Measurements from ENCODE around the gene LAX1. TPM values are rescaled to one million over a fixed set of nuclear protein-coding genes. Genes with fewer than 3 reads are reported as not detected.

Gene LAX1, protein sequence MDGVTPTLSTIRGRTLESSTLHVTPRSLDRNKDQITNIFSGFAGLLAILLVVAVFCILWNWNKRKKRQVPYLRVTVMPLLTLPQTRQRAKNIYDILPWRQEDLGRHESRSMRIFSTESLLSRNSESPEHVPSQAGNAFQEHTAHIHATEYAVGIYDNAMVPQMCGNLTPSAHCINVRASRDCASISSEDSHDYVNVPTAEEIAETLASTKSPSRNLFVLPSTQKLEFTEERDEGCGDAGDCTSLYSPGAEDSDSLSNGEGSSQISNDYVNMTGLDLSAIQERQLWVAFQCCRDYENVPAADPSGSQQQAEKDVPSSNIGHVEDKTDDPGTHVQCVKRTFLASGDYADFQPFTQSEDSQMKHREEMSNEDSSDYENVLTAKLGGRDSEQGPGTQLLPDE
- total RNA-seq: not detected in 2 replicates

DNA sequence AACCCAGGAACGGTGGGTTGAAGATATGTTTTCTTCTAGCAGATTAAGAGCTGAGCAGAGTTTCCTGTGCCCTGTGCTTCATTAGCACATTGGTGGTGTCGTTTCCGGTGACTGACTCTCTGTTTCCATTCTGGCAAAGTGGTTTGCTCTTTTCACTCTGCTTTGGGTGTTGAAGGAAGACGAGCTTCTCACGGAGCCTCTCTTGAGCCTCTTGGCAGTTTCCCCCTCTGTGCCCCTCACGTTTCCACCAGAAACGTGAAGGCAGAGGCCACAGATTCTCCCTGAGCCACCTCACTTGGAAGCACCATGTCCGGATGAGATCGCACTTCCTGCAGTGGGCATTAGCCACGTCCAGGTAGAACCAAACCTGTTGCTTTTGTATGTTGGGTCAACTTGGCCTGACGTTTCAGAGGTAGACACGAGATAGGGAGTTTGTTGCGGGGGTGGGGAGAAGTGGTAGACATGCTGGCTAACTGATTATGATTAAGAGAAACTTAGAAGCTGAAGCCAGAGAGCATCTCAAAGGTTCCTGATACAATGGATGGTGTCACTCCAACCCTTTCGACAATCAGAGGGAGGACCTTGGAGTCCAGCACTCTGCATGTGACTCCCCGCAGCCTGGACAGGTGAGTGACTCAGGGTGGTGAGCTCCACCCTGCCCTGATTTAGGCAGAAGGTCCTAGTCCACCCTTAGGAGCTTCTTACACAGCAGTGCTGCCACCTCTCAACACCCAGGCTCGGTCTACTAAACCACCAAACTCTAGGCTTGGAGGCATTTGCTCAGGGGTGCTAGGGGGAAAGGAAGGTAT lies at the start of gene LAX1:
Gene LAX1, plus strand, starts transcription at position 155 of the 809 bp plus-strand sequence. Its CDS starts 383 bp downstream, at position 538.

DNA sequence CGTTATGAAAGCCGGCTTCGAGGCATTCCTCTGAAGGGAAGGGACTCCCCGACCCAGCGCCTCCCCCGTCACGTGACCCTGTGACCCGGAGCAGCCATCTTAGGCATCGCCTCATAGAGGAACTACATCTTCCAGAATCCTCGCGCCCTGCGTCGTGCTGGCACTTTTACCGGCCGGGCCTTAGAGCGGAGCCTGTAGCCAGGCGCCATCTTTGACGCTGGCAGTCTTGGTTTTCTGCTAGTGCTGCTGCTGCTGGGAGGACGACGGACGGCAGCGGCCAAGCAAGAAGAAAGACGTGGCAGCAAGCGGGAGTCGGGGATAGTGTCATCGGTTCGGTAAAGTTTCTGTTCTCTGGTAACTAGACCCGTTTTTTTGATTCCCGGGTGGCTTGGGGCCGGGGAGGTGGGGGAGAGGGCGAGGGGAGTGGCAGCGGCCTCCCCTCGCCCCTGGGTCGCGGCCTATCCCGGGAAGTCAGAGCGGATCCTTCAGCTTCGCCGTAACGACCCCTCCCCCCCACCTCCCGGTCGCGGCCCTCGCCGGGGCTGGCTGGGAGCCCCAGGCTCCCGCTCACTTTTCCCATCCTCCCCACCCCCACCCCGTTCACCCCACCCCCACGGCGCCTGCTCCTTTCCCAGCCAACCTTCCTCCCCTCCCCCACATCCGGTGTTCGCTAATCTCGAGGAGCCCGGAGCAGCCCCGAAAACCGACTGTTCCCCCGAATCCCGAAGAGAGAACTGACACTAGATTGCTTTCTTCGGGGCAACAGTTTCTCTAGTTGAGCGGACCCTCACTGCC lies 30.7 kb downstream of the LAX1 start, which contains the start of the genes ZBED6 and ZC3H11A:
Gene ZBED6, plus strand, starts transcription at position 183 of the 795 bp plus-strand sequence. CDS start 1,900 bp downstream, outside the sequence.
Gene ZC3H11A, plus strand, starts transcription at position 183 of the 795 bp plus-strand sequence. CDS start 21,448 bp downstream, outside the sequence.

Other genes starting within 250 kb of the LAX1 start
- gene ATP2B4, start 138.4 kb upstream of the LAX1 start, total RNA-seq: 34.5 and 45.5 TPM in 2 replicates
- gene ZBED6, start 30.4 kb downstream of the LAX1 start, total RNA-seq: 11.4 and 16.0 TPM in 2 replicates
- gene ZC3H11A, start 30.4 kb downstream of the LAX1 start, total RNA-seq: 56.1 and 94.6 TPM in 2 replicates
- 69.9 and 90.6 TPM in 2 replicates for gene SNRPE, start 96.4 kb downstream of the LAX1 start, total RNA-seq

Measured in epithelial cell of alveolus of lung (primary cell).